ENCODE results near the gene TARP.
A peak's percentile ranks its signal among the peaks of the same experiment; 100 is the strongest.

The TARP gene

GRCh38 chr7:38315410-38315809 is 42.0 kb upstream of the TARP start:
- peak in 1 of 2 experiments; percentile 86 for DNase-seq (ENCODE audit: low read depth in 1 of 2, low spot score in 1 of 2)
- peak; percentile 60 for TF ChIP-seq POLR2AphosphoS5 (IDR thresholded peaks at IDR 0.05; ENCODE audit: low read depth)
- TF ChIP-seq GABPA (IDR thresholded peaks at IDR 0.05; ENCODE audit: low read depth) = no peak
- H3K4me3 ChIP-seq (replicated peaks; ENCODE audit: insufficient read depth, low read length) = no peak overlapping the region
- peak overlapping the region; percentile 96 for H3K27ac ChIP-seq (replicated peaks)
- H3K27me3 ChIP-seq (ENCODE audit: insufficient read depth, poor library complexity, severe bottlenecking) = no peaks in the 10 kb centered on the region

GRCh38 chr7:38312821-38313220 is 39.4 kb upstream of the TARP start:
- TF ChIP-seq POLR2AphosphoS5 (IDR thresholded peaks at IDR 0.05; ENCODE audit: low read depth) (peak; percentile 29; the same call in 1 of the 2 replicates), REST (IDR thresholded peaks at IDR 0.05; ENCODE audit: insufficient replicate concordance, low read depth) (no peak)
- DNase-seq (ENCODE audit: low read depth in 1 of 2, low spot score in 1 of 2) = no peak
- Histone ChIP-seq H3K27me3 (ENCODE audit: insufficient read depth, poor library complexity, severe bottlenecking) (no peaks in the 10 kb centered on the region), H3K27ac (replicated peaks) (peak overlapping the region; percentile 96), H3K4me3 (replicated peaks; ENCODE audit: insufficient read depth, low read length) (no peak overlapping the region)

GRCh38 chr7:38311329-38311937 is 38.0 kb upstream of the TARP start:
- H3K4me3 ChIP-seq (replicated peaks; ENCODE audit: insufficient read depth, low read length) = peak overlapping the region; percentile 64
- H3K27me3 ChIP-seq (ENCODE audit: insufficient read depth, poor library complexity, severe bottlenecking) = no peaks in the 10 kb centered on the region
- TF ChIP-seq POLR2AphosphoS5 (IDR thresholded peaks at IDR 0.05; ENCODE audit: low read depth) = peak; percentile 82; the same call in 1 of the 2 replicates
- TF ChIP-seq GABPA (IDR thresholded peaks at IDR 0.05; ENCODE audit: low read depth) = no peak
- TF ChIP-seq REST (IDR thresholded peaks at IDR 0.05; ENCODE audit: insufficient replicate concordance, low read depth) = peak; percentile 60
- peak overlapping the region; percentile 96 for H3K27ac ChIP-seq (replicated peaks)
- DNase-seq (ENCODE audit: low read depth in 1 of 2, low spot score in 1 of 2) = peak in 1 of 2 experiments; percentile 71

GRCh38 chr7:38310591-38311101 is 37.2 kb upstream of the TARP start:
- peak; percentile 92 for TF ChIP-seq POLR2AphosphoS5 (IDR thresholded peaks at IDR 0.05; ENCODE audit: low read depth)
- TF ChIP-seq GABPA (IDR thresholded peaks at IDR 0.05; ENCODE audit: low read depth) = no peak
- TF ChIP-seq SPI1 (IDR thresholded peaks at IDR 0.05; ENCODE audit: borderline replicate concordance, low read depth) = no peak
- H3K27me3 ChIP-seq (ENCODE audit: insufficient read depth, poor library complexity, severe bottlenecking) = no peaks in the 10 kb centered on the region
- peak overlapping the region; percentile 96 for H3K27ac ChIP-seq (replicated peaks)
- peak overlapping the region; percentile 64 for H3K4me3 ChIP-seq (replicated peaks; ENCODE audit: insufficient read depth, low read length)
- DNase-seq (ENCODE audit: low read depth in 1 of 2, low spot score in 1 of 2) = peak; percentile 58 to 80

- DNase-seq (ENCODE audit: low read depth in 1 of 2, low spot score in 1 of 2) = peak in 1 of 2 experiments; percentile 53
- Histone ChIP-seq H3K4me3 (replicated peaks; ENCODE audit: insufficient read depth, low read length) (no peak overlapping the region), H3K27me3 (ENCODE audit: insufficient read depth, poor library complexity, severe bottlenecking) (no peaks in the 10 kb centered on the region), H3K27ac (replicated peaks) (peak overlapping the region; percentile 96)
- TF ChIP-seq SPI1 (IDR thresholded peaks at IDR 0.05; ENCODE audit: borderline replicate concordance, low read depth) (no peak), POLR2AphosphoS5 (IDR thresholded peaks at IDR 0.05; ENCODE audit: low read depth) (no peak), GABPA (IDR thresholded peaks at IDR 0.05; ENCODE audit: low read depth) (no peak), CTCF (IDR thresholded peaks at IDR 0.05; ENCODE audit: insufficient read depth, low read length) (no peak), REST (IDR thresholded peaks at IDR 0.05; ENCODE audit: insufficient replicate concordance, low read depth) (no peak)
These were observed 36.1 kb upstream of the TARP start for GRCh38 chr7:38309555-38309954.
